Fibroblast of gingiva (primary cell): ENCODE data around the gene HAUS5.
"Not testable (repeated sequence)": the region's sequence is repeated elsewhere in the genome, so short reads cannot be mapped to it uniquely, and the experiment has no call there.

Source experiments
- DNase-seq: peaks from one replicate; pipeline ENCODE4 v3.0.0-alpha.2; 2011; ENCODE audit warnings: low read depth

Gene HAUS5, protein sequence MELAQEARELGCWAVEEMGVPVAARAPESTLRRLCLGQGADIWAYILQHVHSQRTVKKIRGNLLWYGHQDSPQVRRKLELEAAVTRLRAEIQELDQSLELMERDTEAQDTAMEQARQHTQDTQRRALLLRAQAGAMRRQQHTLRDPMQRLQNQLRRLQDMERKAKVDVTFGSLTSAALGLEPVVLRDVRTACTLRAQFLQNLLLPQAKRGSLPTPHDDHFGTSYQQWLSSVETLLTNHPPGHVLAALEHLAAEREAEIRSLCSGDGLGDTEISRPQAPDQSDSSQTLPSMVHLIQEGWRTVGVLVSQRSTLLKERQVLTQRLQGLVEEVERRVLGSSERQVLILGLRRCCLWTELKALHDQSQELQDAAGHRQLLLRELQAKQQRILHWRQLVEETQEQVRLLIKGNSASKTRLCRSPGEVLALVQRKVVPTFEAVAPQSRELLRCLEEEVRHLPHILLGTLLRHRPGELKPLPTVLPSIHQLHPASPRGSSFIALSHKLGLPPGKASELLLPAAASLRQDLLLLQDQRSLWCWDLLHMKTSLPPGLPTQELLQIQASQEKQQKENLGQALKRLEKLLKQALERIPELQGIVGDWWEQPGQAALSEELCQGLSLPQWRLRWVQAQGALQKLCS

DNA sequence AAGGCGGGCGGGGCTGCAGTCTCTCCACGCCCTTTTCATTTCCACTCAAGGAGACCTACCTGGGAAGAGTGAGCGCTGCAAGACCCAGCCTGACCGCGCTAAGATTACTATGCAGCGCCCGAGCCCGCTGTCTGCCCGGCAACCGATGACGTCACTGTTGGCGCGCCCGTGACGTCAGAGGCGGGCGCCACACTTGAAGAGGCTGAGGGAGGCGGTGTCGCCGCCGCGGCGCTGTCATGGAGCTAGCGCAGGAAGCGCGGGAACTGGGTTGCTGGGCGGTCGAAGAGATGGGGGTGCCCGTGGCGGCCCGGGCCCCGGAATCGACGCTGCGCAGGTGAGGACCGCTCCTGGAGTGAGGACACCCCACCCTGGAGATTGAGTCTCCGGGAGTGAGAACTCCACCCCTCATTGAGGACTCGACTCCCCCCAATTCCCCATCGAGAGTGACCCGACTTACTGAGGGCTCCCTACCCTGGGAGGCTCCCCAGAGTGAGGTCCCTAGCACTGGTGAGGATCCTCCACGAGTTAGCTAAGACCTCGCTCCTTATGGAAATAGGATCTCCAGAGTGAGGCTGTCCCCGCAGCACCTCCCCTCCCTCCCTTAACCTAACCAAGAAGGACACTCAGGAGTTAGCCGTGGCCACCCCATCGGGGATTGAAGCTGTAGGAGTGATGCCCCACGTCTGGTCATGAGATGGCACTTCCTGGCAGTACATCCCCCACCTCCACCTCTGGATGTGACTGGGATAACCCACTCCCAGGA is at the start of gene HAUS5:
Gene HAUS5, plus strand, starts transcription at position 177 of the 763 bp plus-strand sequence. Its CDS starts 60 bp downstream, at position 237.
- peak; percentile 86 for DNase-seq

DNA sequence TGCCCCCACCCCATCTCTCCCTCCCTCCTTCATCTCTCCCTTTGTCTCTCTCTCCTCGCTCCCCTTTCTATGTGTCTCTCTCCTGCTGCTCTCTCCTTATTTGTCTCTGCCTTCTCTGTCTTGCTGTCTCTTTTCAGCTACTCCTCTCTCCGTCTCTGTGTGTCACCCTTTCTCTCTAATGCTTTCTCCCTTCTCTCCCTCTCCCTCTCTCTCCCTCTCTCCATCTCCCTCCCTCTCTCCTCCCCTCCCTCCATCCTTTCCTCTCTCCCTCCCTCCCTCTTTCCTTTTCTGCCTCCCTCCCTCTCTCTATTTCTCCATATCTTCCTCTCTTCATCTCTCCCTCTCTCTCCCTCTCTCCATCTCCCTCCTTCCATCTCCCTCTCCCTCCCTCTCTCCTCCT is 49.8 kb upstream of the HAUS5 start:
- no peak for DNase-seq

DNA sequence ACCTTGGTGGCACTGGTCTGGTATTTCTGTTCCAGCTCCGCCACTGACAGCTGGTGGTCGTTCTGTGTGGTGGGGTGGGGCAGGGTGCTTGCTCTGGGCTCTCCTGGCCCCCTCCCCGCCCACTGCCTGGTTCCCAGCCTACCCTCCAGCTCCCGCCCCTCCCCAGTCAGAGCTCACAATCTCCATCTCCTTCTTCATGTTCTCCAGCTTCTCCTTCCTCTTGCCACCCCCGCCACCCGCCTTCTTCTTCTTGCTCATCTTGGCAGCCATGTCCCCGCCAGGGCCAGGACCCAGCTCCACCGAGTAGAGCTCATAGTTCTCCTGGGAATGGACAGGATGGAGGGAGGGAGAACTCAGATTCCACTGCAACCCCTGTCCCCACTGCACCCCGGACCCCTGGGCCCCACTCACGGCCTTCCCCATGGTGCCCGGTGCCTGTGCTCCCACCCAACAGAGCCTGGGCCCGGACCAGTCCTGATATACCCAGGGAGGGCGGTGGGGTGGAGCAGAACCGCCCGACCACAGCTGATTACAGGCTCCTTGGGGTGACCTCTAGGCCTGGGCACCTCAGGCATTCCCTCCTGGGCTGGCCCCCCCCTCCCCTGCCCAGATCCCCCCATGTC is 49.2 kb upstream of the HAUS5 start, which contains the start of gene ATP4A:
Gene ATP4A, minus strand, starts transcription at position 452 of the 623 bp plus-strand sequence. Its CDS starts 29 bp downstream, at position 423.
- DNase-seq, result no peak

DNA sequence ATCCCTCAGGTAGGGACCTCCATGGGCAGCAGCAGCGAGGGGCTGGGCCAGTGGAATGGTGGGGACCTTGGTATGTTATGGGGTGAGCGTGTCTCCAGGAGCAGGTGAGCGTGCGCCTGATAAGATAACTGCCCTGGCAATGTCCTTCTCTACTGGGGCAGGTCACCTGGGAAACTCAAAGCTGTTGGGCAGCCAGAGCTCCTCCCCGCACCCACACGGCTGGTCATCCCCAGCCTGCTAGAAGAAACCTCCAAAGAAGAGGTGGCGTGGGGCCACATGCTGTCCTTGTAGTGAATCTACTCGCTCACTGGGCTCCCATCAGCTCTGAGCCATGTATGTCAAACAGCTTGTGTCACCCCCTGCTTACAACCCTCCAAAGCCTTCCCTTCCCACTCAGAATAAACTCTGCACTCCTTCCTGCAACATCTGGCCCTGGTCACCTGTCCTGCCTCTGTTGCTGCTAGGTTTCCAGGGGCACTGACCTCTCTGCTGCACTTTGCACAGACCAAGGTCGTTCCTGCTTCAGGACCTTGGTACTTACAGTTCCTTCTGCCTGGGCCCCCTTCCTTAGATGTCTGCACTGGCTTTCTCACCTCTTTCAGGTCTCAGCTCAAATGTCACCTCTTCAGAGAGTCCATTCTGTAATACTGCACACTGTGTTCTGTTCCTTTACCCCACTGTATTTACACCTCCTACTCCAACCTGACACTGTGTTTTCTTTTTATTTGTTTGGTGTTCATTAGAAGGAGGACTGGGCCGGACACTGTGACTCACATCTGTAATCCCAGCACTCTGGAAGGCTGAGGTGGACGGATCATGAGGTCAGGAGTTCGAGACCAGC is 47.3 kb upstream of the HAUS5 start:
- no peak for DNase-seq

DNA sequence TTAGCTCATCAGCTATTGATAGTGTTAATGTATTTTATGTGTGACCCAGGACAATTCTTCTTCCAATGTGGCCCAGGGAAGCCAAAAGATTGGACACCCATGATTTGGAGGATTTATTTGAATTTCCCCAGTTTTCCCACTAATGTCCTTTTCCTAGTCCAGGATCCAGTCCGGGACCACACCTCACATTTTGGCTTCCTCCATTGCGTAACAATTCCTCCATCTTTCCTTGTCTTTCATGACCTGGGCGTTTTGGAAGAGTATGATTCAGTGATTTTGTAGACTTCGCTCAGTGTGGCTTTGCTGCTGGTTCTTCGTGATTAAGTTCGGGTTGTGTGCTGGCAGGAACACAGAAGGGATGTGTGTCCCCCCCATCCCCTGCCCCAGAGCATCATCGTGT is 45.8 kb upstream of the HAUS5 start:
- no peak for DNase-seq

- no peak for DNase-seq
Observed at GRCh38 chr19:35569281-35569781, 43.2 kb upstream of the HAUS5 start.

DNA sequence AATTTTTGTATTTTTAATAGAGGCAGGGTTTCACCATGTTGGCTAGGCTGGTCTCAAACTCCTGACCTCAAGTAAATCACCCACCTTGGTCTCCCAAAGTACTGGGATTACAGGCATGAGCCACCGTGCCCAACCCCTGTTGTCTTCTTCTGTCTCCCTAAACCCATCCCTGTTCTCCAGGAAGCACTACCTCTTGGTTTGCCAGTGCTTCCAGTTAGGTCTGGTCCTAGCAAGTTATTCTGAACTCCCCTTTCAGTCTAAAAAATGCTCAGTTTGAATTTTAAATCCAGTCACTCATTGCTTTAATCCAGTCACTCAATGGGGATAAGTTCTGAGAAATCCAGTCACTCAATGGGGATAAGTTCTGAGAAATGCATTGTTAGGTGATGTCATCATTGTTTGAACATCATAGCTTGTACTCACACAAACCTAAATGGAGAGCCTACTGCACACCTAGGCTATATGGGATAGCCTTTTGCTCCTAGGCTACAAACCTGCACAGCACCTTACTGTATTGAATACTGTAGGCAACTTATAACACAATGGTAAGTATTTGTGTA is 41.0 kb upstream of the HAUS5 start:
- DNase-seq, result no peak

- no peak for DNase-seq
Observed at GRCh38 chr19:35577918-35578317, 34.6 kb upstream of the HAUS5 start.

DNA sequence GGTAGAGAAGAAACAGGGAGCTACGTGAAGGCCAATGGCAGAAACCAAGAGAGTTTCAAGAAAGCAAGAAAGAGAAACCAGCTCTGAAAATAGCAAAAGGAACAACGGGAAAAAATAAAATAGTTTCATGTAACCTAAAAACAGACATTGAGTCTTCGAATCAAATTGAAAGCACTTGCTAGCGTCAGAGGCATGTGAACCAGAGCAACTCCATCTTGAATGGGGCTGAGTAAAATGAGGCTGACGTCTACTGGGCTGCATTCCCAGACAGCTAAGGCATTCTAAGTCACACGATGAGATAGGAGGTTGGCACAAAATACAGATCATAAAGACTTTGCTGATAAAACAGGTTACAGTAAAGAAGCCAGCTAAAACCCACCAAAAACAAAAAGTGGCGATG is 33.8 kb upstream of the HAUS5 start:
- no peak for DNase-seq

- no peak for DNase-seq
Observed at GRCh38 chr19:35582760-35583159, 29.8 kb upstream of the HAUS5 start.

- no peak for DNase-seq
Observed at GRCh38 chr19:35585848-35586247, 26.7 kb upstream of the HAUS5 start, which contains the start of gene PMIS2. Gene PMIS2 (plus strand): TSS chr19:35586173. CDS start chr19:35586260, 87 bp downstream.

- DNase-seq, result no peak
Observed at GRCh38 chr19:35587321-35587720, 25.2 kb upstream of the HAUS5 start.

DNA sequence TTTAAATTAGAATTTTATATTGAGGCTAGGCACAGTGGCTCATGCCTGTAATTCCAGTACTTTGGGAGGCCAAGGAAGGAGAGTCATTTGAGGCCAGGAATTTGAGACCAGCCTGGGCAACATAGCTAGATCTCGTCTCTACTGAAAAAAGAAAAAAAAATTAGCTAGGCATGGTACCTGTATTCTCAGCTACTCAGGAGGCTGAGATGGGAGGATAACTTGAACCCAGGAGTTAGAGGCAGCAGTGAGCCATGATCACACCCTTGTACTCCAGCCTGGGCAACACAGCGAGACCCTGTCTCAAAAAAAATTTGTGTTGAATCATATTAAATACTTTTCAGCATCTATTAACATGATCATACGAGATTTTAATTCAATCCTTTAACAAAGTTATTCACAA is 21.7 kb upstream of the HAUS5 start:
- DNase-seq, result no peak

DNA sequence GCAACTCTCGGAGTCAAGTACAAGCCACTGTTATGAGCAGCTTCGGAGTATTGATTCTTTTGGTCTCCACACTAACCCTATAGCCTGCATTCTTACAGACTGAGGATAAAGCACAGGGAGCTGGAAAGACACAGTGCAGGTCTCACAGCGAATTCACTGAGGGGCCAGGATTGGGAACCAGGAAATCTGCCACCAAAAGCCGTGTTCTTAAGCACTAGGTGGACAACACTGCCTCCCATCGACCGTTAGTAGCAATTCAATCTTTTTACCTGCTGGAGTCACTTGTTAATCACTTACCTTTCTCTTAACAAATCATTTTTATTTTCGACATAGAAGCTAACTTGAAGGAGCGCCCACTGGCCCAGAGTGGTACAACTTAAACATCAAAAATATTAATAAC is 20.3 kb upstream of the HAUS5 start:
- no peak for DNase-seq

GRCh38 chr19:35595026-35595425 is 17.5 kb upstream of the HAUS5 start:
- DNase-seq, result not testable (repeated sequence)

DNA sequence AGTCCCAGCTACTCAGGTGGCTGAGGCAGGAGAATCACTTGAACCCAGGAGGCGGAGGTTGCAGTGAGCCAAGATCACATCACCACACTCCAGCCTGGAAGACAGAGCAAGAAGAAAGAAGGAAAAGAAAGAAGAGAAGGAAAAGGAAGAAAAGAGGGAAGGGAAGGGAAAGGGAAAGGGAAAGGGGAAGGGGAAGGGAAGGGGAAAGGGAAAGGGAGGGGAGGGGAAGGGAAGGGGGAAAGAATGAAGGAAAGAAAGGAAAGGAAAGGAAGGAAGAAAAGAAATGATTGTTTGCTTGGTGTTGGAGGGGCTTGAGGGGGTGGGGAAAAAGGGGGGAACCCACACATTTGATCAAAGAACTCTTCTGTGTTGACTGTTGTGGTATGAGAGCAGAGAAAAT is 16.6 kb upstream of the HAUS5 start:
- no peak for DNase-seq

DNA sequence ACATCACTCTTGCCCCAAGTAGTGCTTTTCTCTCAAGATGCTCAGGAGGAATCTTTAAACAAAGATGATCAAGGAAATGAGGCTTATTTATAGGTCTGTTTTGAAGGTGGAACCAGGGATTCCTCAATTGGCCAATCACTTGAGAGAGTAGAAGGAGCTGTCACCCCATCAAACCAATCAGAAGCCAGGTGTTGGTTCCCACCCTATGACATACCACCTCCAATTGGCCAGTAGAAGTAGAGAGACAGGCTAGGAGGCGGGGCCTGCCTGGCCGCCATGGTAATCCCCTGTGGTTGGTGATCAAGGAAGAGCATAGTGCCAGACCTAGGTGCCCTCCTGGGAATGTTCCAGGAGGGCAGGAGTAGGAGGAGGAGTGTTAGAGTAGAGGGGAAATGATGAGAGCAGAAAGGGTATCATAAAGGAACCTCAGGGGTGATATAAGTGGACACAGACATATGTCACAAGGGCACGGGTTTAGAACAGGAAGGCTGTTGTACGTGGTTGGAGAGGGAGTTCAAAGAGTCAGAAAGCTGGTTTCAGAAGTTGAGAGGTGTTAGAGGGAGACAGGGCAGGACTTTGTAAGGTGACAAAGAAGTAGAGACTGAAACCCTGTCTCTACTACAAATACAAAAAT is 16.1 kb upstream of the HAUS5 start:
- DNase-seq, result no peak

- no peak for DNase-seq
Observed at GRCh38 chr19:35601971-35602370, 10.6 kb upstream of the HAUS5 start.

DNA sequence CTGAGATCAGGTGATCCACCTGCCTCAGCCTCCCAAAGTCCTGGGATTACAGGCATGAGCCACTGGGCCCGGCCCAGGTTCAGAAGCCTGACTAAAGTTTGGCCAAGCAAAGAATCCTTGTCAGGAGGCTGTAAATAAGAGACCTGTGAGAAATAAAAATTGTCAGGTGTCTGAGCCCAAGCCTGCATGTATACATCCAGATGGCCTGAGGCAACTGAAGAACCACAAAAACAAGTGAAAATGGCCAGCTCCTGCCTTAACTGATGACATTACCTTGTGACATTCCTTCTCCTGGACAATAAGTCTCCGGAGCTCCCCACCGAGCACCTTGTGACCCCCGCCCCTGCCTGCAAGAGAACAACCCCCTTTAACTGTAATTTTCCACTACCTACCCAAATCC is 8.1 kb upstream of the HAUS5 start:
- DNase-seq, result not testable (repeated sequence)

DNA sequence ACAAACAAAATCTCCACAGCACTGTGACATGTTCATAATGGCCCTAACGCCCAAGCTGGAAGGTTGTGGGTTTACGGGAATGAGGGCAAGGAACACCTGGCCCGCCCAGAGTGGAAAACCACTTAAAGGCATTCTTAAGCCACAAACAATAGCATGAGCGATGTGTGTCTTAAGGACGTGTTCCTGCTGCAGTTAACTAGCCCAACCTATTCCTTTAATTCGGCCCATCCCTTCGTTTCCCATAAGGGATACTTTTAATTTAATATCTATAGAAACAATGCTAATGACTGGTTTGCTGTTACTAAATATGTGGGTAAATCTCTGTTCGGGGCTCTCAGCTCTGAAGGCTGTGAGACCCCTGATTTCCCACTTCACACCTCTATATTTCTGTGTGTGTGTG is 5.4 kb upstream of the HAUS5 start:
- not testable (repeated sequence) for DNase-seq
